HEK293 (cell line): Measurements from ENCODE around the gene NUB1.

ENCODE experiments used
- TCF7L2 ChIP-seq: IDR thresholded peaks from 2 replicates; pipeline ENCODE4 v1.6.1; 2011; ENCODE audit warnings: low read depth, mild to moderate bottlenecking, inconsistent platforms, low read length, moderate library complexity, borderline replicate concordance
- TRIM28 ChIP-seq: IDR thresholded peaks from 2 replicates; pipeline ENCODE4 v1.6.1; 2011; ENCODE audit warnings: low read length, control low read depth, borderline replicate concordance
- ZNF146 ChIP-seq: fragments of 450-650 bp; formaldehyde crosslinking; IDR thresholded peaks from 2 replicates; pipeline ENCODE4 v1.5.1; 2016; ENCODE audit warnings: missing biosample characterization, missing genetic modification characterization
- ZNF2 ChIP-seq: fragments of 450-650 bp; formaldehyde crosslinking; IDR thresholded peaks from 2 replicates; pipeline ENCODE4 v1.5.1; 2016; ENCODE audit warnings: missing biosample characterization, missing genetic modification characterization
- ZNF362 ChIP-seq: fragments of 450-650 bp; formaldehyde crosslinking; IDR thresholded peaks from 2 replicates; pipeline ENCODE4 v1.5.1; 2016; ENCODE audit warnings: missing biosample characterization, missing genetic modification characterization
- ZSCAN30 ChIP-seq: fragments of 450-650 bp; IDR thresholded peaks from 2 replicates; pipeline ENCODE4 v1.5.1; 2018; ENCODE audit warnings: missing biosample characterization, mild to moderate bottlenecking, missing genetic modification characterization, moderate library complexity
- TF ChIP-seq, protein P1 (sequence below): IDR thresholded peaks from 2 replicates; pipeline ENCODE4 v1.6.1; 2011; ENCODE audit warnings: mild to moderate bottlenecking, low read depth, low read length, borderline replicate concordance
- TF ChIP-seq, protein P2 (sequence below): fragments of 450-650 bp; formaldehyde crosslinking; IDR thresholded peaks from 2 replicates; pipeline ENCODE4 v1.5.1; 2016; ENCODE audit warnings: missing biosample characterization, missing genetic modification characterization
- TF ChIP-seq, protein P3 (sequence below): fragments of 450-650 bp; formaldehyde crosslinking; IDR thresholded peaks from 2 replicates; pipeline ENCODE4 v1.5.1; 2016; ENCODE audit warnings: missing biosample characterization, missing genetic modification characterization

GRCh38 chr7:151399305-151399601, 57.6 kb downstream of the NUB1 start:
- TF ChIP-seq TRIM28 (no peak), ZNF362 (tag by site-specific recombination) (no peak), ZSCAN30 (no peak), ZNF146 (tag by site-specific recombination) (no peak), ZNF2 (tag by site-specific recombination) (no peak), TCF7L2 (no peak)
- TF ChIP-seq, protein P1, sequence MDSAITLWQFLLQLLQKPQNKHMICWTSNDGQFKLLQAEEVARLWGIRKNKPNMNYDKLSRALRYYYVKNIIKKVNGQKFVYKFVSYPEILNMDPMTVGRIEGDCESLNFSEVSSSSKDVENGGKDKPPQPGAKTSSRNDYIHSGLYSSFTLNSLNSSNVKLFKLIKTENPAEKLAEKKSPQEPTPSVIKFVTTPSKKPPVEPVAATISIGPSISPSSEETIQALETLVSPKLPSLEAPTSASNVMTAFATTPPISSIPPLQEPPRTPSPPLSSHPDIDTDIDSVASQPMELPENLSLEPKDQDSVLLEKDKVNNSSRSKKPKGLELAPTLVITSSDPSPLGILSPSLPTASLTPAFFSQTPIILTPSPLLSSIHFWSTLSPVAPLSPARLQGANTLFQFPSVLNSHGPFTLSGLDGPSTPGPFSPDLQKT: no peak
- TF ChIP-seq, protein P2, sequence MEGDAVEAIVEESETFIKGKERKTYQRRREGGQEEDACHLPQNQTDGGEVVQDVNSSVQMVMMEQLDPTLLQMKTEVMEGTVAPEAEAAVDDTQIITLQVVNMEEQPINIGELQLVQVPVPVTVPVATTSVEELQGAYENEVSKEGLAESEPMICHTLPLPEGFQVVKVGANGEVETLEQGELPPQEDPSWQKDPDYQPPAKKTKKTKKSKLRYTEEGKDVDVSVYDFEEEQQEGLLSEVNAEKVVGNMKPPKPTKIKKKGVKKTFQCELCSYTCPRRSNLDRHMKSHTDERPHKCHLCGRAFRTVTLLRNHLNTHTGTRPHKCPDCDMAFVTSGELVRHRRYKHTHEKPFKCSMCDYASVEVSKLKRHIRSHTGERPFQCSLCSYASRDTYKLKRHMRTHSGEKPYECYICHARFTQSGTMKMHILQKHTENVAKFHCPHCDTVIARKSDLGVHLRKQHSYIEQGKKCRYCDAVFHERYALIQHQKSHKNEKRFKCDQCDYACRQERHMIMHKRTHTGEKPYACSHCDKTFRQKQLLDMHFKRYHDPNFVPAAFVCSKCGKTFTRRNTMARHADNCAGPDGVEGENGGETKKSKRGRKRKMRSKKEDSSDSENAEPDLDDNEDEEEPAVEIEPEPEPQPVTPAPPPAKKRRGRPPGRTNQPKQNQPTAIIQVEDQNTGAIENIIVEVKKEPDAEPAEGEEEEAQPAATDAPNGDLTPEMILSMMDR (tag by site-specific recombination): no peak
- TF ChIP-seq, protein P3, sequence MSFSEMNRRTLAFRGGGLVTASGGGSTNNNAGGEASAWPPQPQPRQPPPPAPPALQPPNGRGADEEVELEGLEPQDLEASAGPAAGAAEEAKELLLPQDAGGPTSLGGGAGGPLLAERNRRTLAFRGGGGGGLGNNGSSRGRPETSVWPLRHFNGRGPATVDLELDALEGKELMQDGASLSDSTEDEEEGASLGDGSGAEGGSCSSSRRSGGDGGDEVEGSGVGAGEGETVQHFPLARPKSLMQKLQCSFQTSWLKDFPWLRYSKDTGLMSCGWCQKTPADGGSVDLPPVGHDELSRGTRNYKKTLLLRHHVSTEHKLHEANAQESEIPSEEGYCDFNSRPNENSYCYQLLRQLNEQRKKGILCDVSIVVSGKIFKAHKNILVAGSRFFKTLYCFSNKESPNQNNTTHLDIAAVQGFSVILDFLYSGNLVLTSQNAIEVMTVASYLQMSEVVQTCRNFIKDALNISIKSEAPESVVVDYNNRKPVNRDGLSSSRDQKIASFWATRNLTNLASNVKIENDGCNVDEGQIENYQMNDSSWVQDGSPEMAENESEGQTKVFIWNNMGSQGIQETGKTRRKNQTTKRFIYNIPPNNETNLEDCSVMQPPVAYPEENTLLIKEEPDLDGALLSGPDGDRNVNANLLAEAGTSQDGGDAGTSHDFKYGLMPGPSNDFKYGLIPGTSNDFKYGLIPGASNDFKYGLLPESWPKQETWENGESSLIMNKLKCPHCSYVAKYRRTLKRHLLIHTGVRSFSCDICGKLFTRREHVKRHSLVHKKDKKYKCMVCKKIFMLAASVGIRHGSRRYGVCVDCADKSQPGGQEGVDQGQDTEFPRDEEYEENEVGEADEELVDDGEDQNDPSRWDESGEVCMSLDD (tag by site-specific recombination): no peak
